GM19025 (cell line): ENCODE measurements around the gene CLEC1A.

Experiments used
- ATAC-seq: cut with Tn5 transposase; IDR thresholded peaks from one replicate; pipeline ENCODE4 v1.9.1; 2021; ENCODE audit warnings: mild to moderate bottlenecking, low read depth, moderate library complexity; ENCODE audit not compliant: unreplicated experiment

Gene CLEC1A

GRCh38 chr12:10098791-10099190 is at the start of gene CLEC1A:
Gene CLEC1A, minus strand, starts transcription at chr12:10098985. Its CDS starts 63 bp downstream, at chr12:10098922.
- ATAC-seq: no peak

GRCh38 chr12:10147714-10148403 is 49.1 kb upstream of the CLEC1A start:
- no peak for ATAC-seq

- no peak for ATAC-seq
Observed at GRCh38 chr12:10142976-10143589, 44.3 kb upstream of the CLEC1A start.

GRCh38 chr12:10140001-10140400 is 41.2 kb upstream of the CLEC1A start:
- ATAC-seq: no peak

GRCh38 chr12:10136637-10137205 is 37.9 kb upstream of the CLEC1A start:
- no peak for ATAC-seq

GRCh38 chr12:10135126-10135525 is 36.3 kb upstream of the CLEC1A start:
- no peak for ATAC-seq

GRCh38 chr12:10132850-10133370 is 34.1 kb upstream of the CLEC1A start:
- no peak for ATAC-seq

GRCh38 chr12:10131111-10131690 is 32.4 kb upstream of the CLEC1A start:
- no peak for ATAC-seq

- peak; percentile 66 for ATAC-seq
Observed at GRCh38 chr12:10130042-10130441, 31.3 kb upstream of the CLEC1A start, which contains the start of gene CLEC7A. Gene CLEC7A, minus strand, starts transcription at chr12:10130199. Its CDS starts 117 bp downstream, at chr12:10130082.

GRCh38 chr12:10128687-10129086 is 29.9 kb upstream of the CLEC1A start:
- no peak for ATAC-seq

GRCh38 chr12:10126413-10126812 is 27.6 kb upstream of the CLEC1A start:
- ATAC-seq: no peak

GRCh38 chr12:10122689-10123088 is 23.9 kb upstream of the CLEC1A start:
- no peak for ATAC-seq

- no peak for ATAC-seq
Observed at GRCh38 chr12:10121278-10121677, 22.5 kb upstream of the CLEC1A start.

- ATAC-seq: no peak
Observed at GRCh38 chr12:10119066-10119465, 20.3 kb upstream of the CLEC1A start.

GRCh38 chr12:10115890-10116289 is 17.1 kb upstream of the CLEC1A start:
- ATAC-seq: no peak

- ATAC-seq: no peak
Observed at GRCh38 chr12:10115311-10115710, 16.5 kb upstream of the CLEC1A start.

GRCh38 chr12:10113920-10114319 is 15.1 kb upstream of the CLEC1A start:
- no peak for ATAC-seq

GRCh38 chr12:10113075-10113474 is 14.3 kb upstream of the CLEC1A start:
- no peak for ATAC-seq

GRCh38 chr12:10111451-10111850 is 12.7 kb upstream of the CLEC1A start:
- ATAC-seq: no peak

- no peak for ATAC-seq
Observed at GRCh38 chr12:10110256-10110844, 11.6 kb upstream of the CLEC1A start.

GRCh38 chr12:10102322-10102721 is 3.5 kb upstream of the CLEC1A start:
- ATAC-seq: no peak
